HepG2 (cell line): ENCODE results near the gene TRIM10. TPM values are rescaled to one million over a fixed set of nuclear protein-coding genes. Genes with fewer than 3 reads are reported as not detected.

Source experiments
- ATAC-seq: fragments of 200-7000 bp; cut with Tn5 transposase; 3 replicates; pipeline ENCODE4 v1.9.1; 2020; ENCODE audit warnings: mild to moderate bottlenecking, moderate library complexity
- BruUV-seq: library from RNA; stranded (reverse); fragments of 400-500 nt; replicated peaks from 2 replicates; lab custom pipeline; 2021; lab: Mats Ljungman, UMichigan
- CTCF ChIA-PET: fragments of 300-600 bp; formaldehyde crosslinking; extraction: SDS; loops from one replicate; lab custom pipeline; 2021; ENCODE audit warnings: low total read pairs, inconsistent platforms, low intra/inter-chr PET ratio; lab: Yijun Ruan, JAX
- POLR2A ChIA-PET: fragments of 350-600 bp; sonication (Branson Sonifier 250); formaldehyde crosslinking; loops from one replicate; lab custom pipeline; 2020; ENCODE audit warnings: antibody characterized with exemption, inconsistent platforms; lab: Yijun Ruan, JAX
- DNase-seq: peaks from one replicate; pipeline ENCODE4 v3.0.0-alpha.2; 2015; ENCODE audit warnings: low spot score
- FAIRE-seq: peaks from 3 replicates; lab custom pipeline; 2011; peaks lifted over from hg19 to GRCh38; lab: Jason Lieb, UNC
- H2AFZ ChIP-seq: one replicate; pipeline ENCODE4 v1.6.1; 2011; ENCODE audit warnings: low read length, inconsistent platforms
- H3K27ac ChIP-seq: fragments of 300-600 bp; 3 replicates; pipeline ENCODE4 v1.8.0; 2011; ENCODE audit warnings: mixed run types, mild to moderate bottlenecking, mixed read lengths, low read length, inconsistent platforms; ENCODE audit not compliant: insufficient read depth; ENCODE audit errors: extremely low read length
- H3K27me3 ChIP-seq, 2 experiments: fragments of 200-600 bp in 1 of 2; 2 replicates in 1 of 2; 3 replicates in 1 of 2; pipeline versions ENCODE4 v1.6.0 to v1.8.0; 2011; ENCODE audit warnings: low read length in 2 of 2, mild to moderate bottlenecking in 2 of 2, moderate library complexity in 2 of 2, inconsistent platforms in 1 of 2; ENCODE audit not compliant: insufficient read depth in 2 of 2, control insufficient read depth in 1 of 2
- H3K36me3 ChIP-seq, 2 experiments: fragments of 200-600 bp in 1 of 2; replicated peaks in 1 of 2; 2 replicates in 1 of 2; 3 replicates in 1 of 2; pipeline versions ENCODE4 v1.5.1 to v1.8.0; 2011; ENCODE audit warnings: low read length in 2 of 2, inconsistent platforms in 1 of 2; ENCODE audit not compliant: insufficient read depth in 2 of 2, control insufficient read depth in 1 of 2
- H3K4me1 ChIP-seq: 2 replicates; pipeline ENCODE4 v1.5.1; 2012; ENCODE audit warnings: low read length, inconsistent platforms; ENCODE audit not compliant: insufficient read depth
- H3K4me2 ChIP-seq: 2 replicates; pipeline ENCODE4 v1.6.0; 2011; ENCODE audit warnings: low read depth, low read length, inconsistent platforms
- H3K4me3 ChIP-seq, 3 experiments: fragments of 200-600 bp in 1 of 3; sonication (generic), shearing (Covaris generic) in 1 of 3; replicated peaks in 1 of 3; 2 replicates each; pipeline ENCODE4 v1.5.1; 2011 to 2016; ENCODE audit warnings: low read length in 3 of 3, inconsistent platforms in 2 of 3, low read depth in 2 of 3, mild to moderate bottlenecking in 2 of 3, control low read depth in 1 of 3, mixed read lengths in 1 of 3; ENCODE audit not compliant: insufficient read depth in 1 of 3
- H3K79me2 ChIP-seq: one replicate; pipeline ENCODE4 v1.6.1; 2011; ENCODE audit warnings: low read length, inconsistent platforms; ENCODE audit not compliant: insufficient read depth
- H3K9ac ChIP-seq: 2 replicates; pipeline ENCODE4 v1.6.0; 2011; ENCODE audit warnings: mild to moderate bottlenecking, low read depth, low read length, inconsistent platforms; ENCODE audit not compliant: insufficient read depth
- H3K9me3 ChIP-seq: 2 replicates; pipeline ENCODE4 v1.5.1; 2012; ENCODE audit warnings: mild to moderate bottlenecking, low read length
- H4K20me1 ChIP-seq: 2 replicates; pipeline ENCODE4 v1.6.0; 2011; ENCODE audit warnings: inconsistent platforms, mild to moderate bottlenecking, low read length, moderate library complexity; ENCODE audit not compliant: insufficient read depth
- CEBPG ChIP-seq: IDR thresholded peaks from 2 replicates; pipeline ENCODE4 v1.6.1; 2016
- GTF2F1 ChIP-seq: fragments of 150-350 bp; IDR thresholded peaks from 2 replicates; pipeline ENCODE4 v1.6.1; 2014; ENCODE audit warnings: low read length
- NFIB ChIP-seq: sonication (generic); formaldehyde crosslinking; IDR thresholded peaks from 2 replicates; pipeline ENCODE4 v1.9.0; 2021; ENCODE audit warnings: missing genetic modification reagents, mild to moderate bottlenecking, borderline replicate concordance
- NPAS2 ChIP-seq: sonication (generic); formaldehyde crosslinking; IDR thresholded peaks from 2 replicates; pipeline ENCODE4 v1.8.0; 2022; ENCODE audit warnings: mild to moderate bottlenecking, missing genetic modification reagents, borderline replicate concordance
- TSC22D2 ChIP-seq: sonication (generic); formaldehyde crosslinking; IDR thresholded peaks from 2 replicates; pipeline ENCODE4 v1.5.1; 2020; ENCODE audit warnings: missing genetic modification reagents, mild to moderate bottlenecking, borderline replicate concordance
- ZNF20 ChIP-seq: sonication (generic); formaldehyde crosslinking; IDR thresholded peaks from 2 replicates; pipeline ENCODE4 v1.4.0; 2020; ENCODE audit warnings: mild to moderate bottlenecking, moderate library complexity, missing genetic modification reagents
- ZNF782 ChIP-seq: sonication (generic); formaldehyde crosslinking; IDR thresholded peaks from 2 replicates; pipeline ENCODE4 v1.4.0; 2020; ENCODE audit warnings: missing genetic modification reagents, mild to moderate bottlenecking, borderline replicate concordance
- WGBS: methylation state at CpG from one replicate; pipeline ENCODE4 v1.1.6; 2017; ENCODE audit warnings: low lambda C conversion rate; 5-methylcytosine and 5-hydroxymethylcytosine counted together
- in situ Hi-C: cut with HindIII; loops from 2 replicates; pipeline ENCODE4 v1.10.0; 2017; ENCODE audit warnings: low pct_unique_long_range_greater_than_20kb; ENCODE audit not compliant: extremely low pct_ligation_motif_present
- intact Hi-C: fragments of 100-400 bp; cut with micrococcal nuclease; formaldehyde crosslinking; loops from one replicate; pipeline ENCODE4 v1.10.0; 2022; ENCODE audit not compliant: unreplicated experiment
- polyA plus RNA-seq, 8 experiments: library from polyadenylated mRNA; depleted of rRNA in 3 of 8; stranded (reverse) in 7 of 8; unstranded in 1 of 8; fragments of >200 nt; fragmentation: Illumina TruSeq in 4 of 8; extraction: Trizol in 4 of 8; gene quantifications; 2 replicates each; pipeline versions ENCODE4 v1.2.1 to v1.2.3, GENCODE V29; 2011 to 2016; ENCODE audit warnings: low read depth in 4 of 8, missing spikeins in 1 of 8, mixed read lengths in 1 of 8; ENCODE audit not compliant: insufficient read depth in 1 of 8
- total RNA-seq, 5 experiments: library from RNA; depleted of rRNA; stranded (reverse); fragments of >200 nt; fragmentation: Illumina TruSeq; extraction: Trizol; gene quantifications; 2 replicates each; pipeline ENCODE4 v1.2.3, GENCODE V29; 2016; ENCODE audit warnings: low read depth in 1 of 5
- TF ChIP-seq, protein P1 (sequence below): sonication (generic); formaldehyde crosslinking; IDR thresholded peaks from 2 replicates; pipeline ENCODE4 v1.5.1; 2020; ENCODE audit warnings: missing genetic modification reagents, mild to moderate bottlenecking, borderline replicate concordance
- TF ChIP-seq, protein P2 (sequence below): sonication (generic); formaldehyde crosslinking; IDR thresholded peaks from 2 replicates; pipeline ENCODE4 v1.8.1; 2023; ENCODE audit warnings: missing genetic modification reagents, inconsistent platforms, borderline replicate concordance
- TF ChIP-seq, protein P3 (sequence below): sonication (generic); formaldehyde crosslinking; IDR thresholded peaks from 2 replicates; pipeline ENCODE4 v1.8.0; 2022; ENCODE audit warnings: missing genetic modification reagents, mild to moderate bottlenecking, inconsistent platforms, borderline replicate concordance

The TRIM10 gene
- total and polyA plus RNA-seq, 2 of the 13 experiments (the other 11 are each of a cell fraction or from before 2014, with no cell fraction given): 4.1 to 6.8 TPM

DNA sequence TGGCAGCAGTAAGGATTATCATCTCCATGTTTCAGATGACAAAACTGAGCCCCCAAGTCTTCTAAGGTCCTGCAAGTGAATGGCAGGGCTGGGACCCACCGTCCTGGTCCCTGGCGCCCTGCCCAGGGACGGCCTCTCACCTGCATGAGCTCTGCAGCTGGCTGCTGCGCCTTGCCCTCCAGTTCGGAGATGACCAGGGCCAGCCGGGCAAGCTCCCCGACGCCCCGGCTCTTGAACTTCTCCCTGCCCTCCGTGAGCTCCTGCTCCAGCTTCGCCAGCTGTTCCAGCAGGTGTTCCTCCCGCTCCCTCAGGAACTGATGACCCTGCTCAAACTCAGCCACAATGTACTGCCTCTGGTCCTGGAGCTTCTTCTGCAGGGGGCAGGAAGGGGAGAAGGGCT, 35.4 kb upstream of the TRIM10 start (continued):
- TF ChIP-seq, protein P1, sequence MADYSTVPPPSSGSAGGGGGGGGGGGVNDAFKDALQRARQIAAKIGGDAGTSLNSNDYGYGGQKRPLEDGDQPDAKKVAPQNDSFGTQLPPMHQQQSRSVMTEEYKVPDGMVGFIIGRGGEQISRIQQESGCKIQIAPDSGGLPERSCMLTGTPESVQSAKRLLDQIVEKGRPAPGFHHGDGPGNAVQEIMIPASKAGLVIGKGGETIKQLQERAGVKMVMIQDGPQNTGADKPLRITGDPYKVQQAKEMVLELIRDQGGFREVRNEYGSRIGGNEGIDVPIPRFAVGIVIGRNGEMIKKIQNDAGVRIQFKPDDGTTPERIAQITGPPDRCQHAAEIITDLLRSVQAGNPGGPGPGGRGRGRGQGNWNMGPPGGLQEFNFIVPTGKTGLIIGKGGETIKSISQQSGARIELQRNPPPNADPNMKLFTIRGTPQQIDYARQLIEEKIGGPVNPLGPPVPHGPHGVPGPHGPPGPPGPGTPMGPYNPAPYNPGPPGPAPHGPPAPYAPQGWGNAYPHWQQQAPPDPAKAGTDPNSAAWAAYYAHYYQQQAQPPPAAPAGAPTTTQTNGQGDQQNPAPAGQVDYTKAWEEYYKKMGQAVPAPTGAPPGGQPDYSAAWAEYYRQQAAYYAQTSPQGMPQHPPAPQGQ (CRISPR knock-in tag): no peak

DNA sequence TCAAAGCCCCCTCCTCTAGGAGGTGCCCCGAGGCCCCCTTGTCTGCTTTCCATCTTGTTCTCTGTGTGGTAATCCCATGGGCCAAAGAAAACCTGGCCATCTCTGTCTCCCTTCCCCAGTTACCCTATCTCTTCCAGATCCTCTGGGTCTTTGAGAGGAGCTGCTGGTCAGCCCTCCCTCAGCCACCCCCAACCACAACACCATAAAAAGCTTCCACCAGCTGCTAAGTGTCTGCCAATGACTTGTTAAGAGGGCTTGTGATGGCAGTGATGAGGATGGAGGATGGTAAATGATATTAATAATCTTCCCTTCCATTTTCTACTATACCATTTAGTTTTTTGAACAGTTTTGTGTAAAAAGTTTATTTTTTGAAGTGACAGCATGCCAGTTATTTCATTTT, 34.9 kb upstream of the TRIM10 start:
- H3K27ac ChIP-seq: no peak overlapping the region
- ATAC-seq (no peak), FAIRE-seq (no peak), DNase-seq (no peak)
- CTCF ChIA-PET: no interaction called here
- WGBS: 100% methylated on average over 1 of the region's 1 CpG
- no peak overlapping the region for H3K4me3 ChIP-seq
- no peak overlapping the region for H3K9ac ChIP-seq
- peaks cover 8% of the 10 kb centered on the region for H3K79me2 ChIP-seq
- intact Hi-C loops (no loop called here), in situ Hi-C loops (no loop called here)
- no peaks in the 10 kb centered on the region for H3K27me3 ChIP-seq
- H2AFZ ChIP-seq: no peak overlapping the region
- H3K36me3 ChIP-seq: peaks cover 49 to 78% of the 10 kb centered on the region in 2 experiments
- peaks cover 10% of the 10 kb centered on the region for H3K4me1 ChIP-seq
- TF ChIP-seq, protein P2, sequence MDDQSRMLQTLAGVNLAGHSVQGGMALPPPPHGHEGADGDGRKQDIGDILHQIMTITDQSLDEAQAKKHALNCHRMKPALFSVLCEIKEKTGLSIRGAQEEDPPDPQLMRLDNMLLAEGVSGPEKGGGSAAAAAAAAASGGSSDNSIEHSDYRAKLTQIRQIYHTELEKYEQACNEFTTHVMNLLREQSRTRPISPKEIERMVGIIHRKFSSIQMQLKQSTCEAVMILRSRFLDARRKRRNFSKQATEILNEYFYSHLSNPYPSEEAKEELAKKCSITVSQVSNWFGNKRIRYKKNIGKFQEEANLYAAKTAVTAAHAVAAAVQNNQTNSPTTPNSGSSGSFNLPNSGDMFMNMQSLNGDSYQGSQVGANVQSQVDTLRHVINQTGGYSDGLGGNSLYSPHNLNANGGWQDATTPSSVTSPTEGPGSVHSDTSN (CRISPR knock-in tag): no peak
- TF ChIP-seq ZNF782 (CRISPR knock-in tag): no peak
- no peak for TF ChIP-seq TSC22D2 (CRISPR knock-in tag)
- TF ChIP-seq CEBPG (CRISPR knock-in tag): no peak
- no peak for TF ChIP-seq NPAS2 (CRISPR knock-in tag)
- TF ChIP-seq, protein P3, sequence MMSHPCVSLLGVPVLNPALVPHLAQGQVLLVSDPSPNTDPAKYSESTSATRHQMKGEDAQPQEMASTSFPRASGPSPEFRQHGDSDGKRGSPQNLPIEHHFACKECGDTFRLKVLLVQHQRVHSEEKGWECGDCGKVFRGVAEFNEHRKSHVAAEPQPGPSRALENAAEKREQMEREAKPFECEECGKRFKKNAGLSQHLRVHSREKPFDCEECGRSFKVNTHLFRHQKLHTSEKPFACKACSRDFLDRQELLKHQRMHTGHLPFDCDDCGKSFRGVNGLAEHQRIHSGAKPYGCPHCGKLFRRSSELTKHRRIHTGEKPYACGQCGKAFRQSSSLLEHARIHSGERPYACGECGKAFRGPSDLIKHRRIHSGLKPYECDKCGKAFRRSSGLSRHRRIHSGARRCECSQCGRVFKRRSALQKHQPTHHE (CRISPR knock-in tag): no peak
- TF ChIP-seq NFIB (CRISPR knock-in tag): no peak
- TF ChIP-seq GTF2F1: no peak
- no peak for TF ChIP-seq ZNF20 (CRISPR knock-in tag)
- no peaks in the 10 kb centered on the region for H4K20me1 ChIP-seq
- no peak overlapping the region for H3K4me2 ChIP-seq
- no TSS peak for BruUV-seq
- H3K9me3 ChIP-seq: no peaks in the 10 kb centered on the region
- POLR2A ChIA-PET: interaction anchor here (1.6 kb wide), 1 partner anchor 11 kb away, joined by 8 read pairs; no protein-coding TSS in a partner anchor
